AG08395 (cell line): ENCODE data around the gene STAT5A.
A peak's percentile ranks its signal among the peaks of the same experiment; 100 is the strongest.
"Not testable (repeated sequence)": the region's sequence is repeated elsewhere in the genome, so short reads cannot be mapped to it uniquely, and the experiment has no call there.

ENCODE experiments used
- DNase-seq: peaks from one replicate; pipeline ENCODE4 v3.0.0; 2012; ENCODE audit warnings: mixed read lengths, low spot score

Gene STAT5A

DNA sequence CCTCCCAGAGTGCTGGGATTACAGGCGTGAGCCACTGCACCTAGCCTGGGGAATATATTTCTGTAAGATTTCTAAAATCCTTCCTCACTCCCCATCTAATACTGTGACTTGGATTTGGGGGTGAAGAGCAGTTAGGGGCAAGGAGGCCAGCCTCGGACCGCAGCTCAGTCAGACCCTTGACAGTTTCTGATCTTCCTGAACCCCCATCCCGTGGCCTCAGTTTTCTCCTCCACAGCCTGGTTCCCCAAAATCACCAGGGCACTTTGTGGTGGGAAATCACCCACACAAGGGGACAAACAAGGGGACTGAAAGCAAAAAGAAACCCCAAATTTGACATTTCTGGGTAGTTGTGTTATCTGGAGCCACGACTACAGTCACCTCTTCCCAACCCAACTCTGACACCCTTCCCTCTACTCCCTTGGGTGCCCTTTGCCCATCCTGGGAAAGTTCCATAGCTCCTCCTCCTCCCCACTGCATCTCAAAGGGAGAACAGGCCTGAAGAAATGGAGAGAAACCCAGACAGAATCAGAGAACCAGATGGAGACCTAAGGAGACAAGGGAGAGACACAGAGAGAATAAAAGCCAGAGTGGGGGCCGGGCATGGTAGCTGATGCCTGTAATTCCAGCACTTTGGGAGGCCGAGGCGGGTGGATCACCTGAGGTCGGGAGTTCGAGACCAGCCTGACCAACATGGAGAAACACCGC, 2.8 kb upstream of the STAT5A start:
- no peak for DNase-seq

DNA sequence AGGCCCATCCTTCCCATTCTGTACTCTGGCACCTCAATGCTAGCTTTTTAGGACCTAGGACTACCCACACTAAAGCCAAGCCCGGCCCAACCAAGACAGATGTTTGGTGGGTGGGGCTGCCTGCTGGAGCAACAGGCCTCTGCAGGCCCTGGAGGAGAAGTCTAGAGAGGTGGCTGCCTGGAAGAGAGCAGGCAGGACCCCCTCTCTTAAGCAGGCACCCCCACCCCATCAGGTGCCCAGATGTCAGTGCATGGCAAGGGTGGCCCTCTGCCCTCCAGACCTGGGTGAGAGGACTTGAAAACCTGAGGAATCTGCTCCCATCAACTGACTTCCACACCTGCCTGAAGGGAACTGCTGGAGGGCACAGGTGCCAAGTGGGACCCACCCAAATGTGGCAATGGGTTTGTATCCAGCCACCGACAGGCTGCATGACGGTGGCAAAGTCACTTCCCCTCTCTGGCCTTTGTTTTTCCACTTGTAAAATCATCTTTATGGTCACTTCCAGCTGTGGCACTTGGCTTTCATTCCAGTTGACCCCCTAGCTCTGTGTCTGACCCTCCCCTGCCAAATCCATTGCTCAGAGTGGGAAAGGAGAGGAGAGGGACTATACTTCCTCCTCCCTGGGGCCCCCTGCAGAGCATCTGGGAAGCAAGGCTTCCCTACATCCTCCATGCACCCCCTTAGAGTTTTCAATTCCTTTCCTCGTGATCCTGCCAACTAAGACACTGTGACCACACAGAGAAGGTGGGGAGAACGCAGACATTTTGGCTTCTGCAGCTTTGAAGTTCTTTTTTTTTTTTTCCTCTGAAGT, 1.7 kb upstream of the STAT5A start:
- DNase-seq, result no peak

GRCh38 chr17:42287305-42287976, 857 bp upstream of the STAT5A start:
- DNase-seq, result peak; percentile 60

DNA sequence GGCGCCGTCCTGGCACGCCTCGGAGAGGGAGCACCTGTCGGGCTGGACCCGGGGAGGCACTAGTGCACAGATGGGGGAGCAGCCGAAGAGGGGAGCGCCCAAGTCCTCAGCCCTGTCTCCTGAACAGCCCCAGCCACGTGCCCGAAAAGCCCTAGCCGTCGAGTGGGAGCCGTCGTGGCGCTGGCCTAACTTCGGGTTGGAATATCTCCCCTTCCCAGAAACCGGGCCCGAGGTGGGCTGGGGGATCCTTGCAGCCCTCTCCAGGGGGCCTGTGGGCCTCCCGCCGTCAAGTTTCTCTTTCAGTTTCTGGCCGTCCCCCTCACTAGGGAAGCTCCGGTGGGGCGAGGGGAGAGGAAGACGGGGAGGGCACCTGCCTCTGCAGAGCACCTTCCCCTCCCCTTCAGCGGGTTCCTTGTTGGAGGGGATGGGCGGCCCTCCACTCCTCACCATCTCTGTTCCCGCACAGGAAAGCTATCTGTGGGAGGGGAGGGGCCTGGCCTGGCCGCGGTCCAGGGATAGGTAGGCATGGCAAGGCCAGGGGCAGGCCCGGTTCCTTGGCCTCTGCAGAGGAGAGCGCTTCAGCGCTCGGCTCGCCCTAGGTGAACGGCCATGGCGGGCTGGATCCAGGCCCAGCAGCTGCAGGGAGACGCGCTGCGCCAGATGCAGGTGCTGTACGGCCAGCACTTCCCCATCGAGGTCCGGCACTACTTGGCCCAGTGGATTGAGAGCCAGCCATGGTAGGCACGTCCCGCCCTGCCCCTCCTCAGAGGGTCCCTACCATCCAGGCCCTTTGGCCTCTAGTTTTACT, 709 bp downstream of the STAT5A start:
- DNase-seq, result no peak

DNA sequence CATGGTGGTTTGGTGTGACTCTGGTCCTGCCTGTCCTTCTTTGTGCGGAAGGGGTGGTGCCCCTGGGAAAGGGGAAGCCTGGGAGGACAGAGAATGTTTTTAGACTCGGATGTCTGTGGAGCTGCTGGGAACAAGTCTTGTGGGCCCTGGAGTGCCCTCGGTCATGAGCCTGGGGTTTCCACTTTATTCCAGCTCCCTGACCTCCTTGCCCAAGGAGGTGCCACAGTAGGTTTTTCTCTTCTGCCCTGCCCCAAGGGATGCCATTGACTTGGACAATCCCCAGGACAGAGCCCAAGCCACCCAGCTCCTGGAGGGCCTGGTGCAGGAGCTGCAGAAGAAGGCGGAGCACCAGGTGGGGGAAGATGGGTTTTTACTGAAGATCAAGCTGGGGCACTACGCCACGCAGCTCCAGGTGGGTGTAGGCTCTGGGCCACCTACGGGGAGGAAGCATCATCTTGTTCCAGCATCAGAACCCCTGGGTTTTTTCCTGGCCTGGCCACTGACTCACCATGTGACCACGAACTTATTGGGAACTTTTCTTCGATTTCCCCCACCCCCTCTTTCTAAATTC, 1.4 kb downstream of the STAT5A start:
- no peak for DNase-seq

- DNase-seq, result no peak
Observed at GRCh38 chr17:42290577-42290976, 2.3 kb downstream of the STAT5A start.

DNA sequence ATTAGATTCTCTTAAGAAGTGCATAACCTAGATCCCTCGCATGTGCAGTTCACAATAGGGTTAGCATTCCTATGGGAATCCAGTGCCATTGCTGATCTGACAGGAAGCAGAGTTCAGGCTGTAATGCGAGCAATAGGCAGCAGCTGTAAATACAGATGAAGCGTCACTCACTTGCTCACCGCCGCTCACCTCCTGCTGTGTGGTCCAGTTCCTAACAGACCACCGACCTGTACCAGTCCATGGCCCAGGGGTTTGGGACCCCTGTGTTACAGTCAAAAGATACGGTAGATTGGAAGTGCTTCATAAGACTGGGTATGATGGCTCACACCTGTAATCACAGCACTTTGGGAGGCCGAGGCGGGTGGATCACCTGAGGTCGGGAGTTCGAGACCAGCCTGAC, 2.8 kb downstream of the STAT5A start:
- no peak for DNase-seq

- DNase-seq, result no peak
Observed at GRCh38 chr17:42294469-42295398, 6.4 kb downstream of the STAT5A start.

GRCh38 chr17:42296012-42296411, 7.7 kb downstream of the STAT5A start:
- no peak for DNase-seq

DNA sequence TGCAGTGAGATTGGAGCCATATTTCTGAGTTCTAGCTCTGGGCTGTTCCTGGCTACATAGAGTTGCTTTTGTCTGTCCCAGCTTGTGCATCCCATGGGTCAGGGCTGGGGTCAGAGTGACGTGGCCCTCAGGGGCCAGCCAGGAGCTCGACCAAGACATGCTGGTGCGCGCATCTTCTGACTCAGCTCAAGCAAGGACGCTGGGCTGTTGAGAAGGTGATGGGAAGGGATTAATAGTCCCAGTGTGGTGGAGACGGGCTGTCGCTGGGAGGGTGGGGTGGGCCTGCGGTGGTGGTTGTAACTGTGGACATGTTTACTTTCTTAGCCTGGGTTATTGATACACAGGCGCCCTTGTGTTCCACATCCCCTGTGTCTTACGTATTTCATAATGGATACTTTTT, 9.5 kb downstream of the STAT5A start:
- not testable (repeated sequence) for DNase-seq

- DNase-seq, result not testable (repeated sequence)
Observed at GRCh38 chr17:42299361-42299760, 11.1 kb downstream of the STAT5A start.

DNA sequence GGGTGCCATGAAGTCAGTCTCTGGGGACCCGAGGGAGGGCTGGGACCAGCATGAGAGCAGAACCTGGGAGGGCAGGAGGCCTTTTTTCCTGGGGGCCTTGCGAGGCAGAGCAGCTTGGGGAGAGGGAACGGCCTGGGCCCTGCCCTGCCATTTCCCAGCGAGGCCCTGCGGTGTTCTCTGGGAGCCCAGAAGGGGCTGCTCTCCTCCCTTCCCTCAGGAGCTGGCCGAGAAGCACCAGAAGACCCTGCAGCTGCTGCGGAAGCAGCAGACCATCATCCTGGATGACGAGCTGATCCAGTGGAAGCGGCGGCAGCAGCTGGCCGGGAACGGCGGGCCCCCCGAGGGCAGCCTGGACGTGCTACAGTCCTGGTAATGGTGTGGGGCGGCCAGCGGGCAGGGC, 11.6 kb downstream of the STAT5A start:
- DNase-seq, result not testable (repeated sequence)

- no peak for DNase-seq
Observed at GRCh38 chr17:42301022-42301421, 12.7 kb downstream of the STAT5A start.

GRCh38 chr17:42303694-42304093, 15.4 kb downstream of the STAT5A start:
- no peak for DNase-seq

DNA sequence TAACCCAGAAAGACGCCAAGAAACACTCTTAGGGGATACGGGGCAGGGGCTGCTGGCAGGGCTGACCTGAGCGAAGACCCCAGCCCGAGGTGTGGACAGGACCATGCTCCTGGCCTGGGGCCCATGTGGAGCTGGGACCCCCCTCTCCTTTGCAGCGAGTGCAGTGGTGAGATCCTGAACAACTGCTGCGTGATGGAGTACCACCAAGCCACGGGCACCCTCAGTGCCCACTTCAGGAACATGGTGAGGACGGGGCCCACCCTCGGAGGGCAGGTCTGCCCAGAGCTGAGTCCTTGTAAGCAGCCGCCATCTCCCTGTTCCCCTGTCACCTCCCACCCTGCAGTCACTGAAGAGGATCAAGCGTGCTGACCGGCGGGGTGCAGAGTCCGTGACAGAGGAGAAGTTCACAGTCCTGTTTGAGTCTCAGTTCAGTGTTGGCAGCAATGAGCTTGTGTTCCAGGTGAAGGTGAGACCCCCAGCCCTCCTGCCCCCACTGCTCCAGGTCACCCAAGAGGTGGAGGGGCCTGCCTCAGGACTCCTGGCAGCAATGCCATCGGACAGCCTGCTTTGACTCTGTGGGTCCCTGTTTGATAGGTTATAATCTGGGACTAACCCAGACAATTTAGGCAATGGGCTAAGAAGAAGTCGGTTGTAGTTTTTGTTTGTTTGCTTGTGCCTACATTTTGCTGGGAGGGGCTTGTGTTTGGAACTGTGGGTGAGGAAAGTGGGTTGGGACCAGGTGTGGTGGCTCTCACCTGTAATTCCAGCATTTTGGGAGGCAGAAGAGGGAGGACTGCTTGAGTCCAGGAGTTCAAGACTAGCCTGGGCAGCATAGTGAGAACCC, 16.1 kb downstream of the STAT5A start:
- no peak for DNase-seq

- DNase-seq, result not testable (repeated sequence)
Observed at GRCh38 chr17:42305031-42305330, 16.7 kb downstream of the STAT5A start.

DNA sequence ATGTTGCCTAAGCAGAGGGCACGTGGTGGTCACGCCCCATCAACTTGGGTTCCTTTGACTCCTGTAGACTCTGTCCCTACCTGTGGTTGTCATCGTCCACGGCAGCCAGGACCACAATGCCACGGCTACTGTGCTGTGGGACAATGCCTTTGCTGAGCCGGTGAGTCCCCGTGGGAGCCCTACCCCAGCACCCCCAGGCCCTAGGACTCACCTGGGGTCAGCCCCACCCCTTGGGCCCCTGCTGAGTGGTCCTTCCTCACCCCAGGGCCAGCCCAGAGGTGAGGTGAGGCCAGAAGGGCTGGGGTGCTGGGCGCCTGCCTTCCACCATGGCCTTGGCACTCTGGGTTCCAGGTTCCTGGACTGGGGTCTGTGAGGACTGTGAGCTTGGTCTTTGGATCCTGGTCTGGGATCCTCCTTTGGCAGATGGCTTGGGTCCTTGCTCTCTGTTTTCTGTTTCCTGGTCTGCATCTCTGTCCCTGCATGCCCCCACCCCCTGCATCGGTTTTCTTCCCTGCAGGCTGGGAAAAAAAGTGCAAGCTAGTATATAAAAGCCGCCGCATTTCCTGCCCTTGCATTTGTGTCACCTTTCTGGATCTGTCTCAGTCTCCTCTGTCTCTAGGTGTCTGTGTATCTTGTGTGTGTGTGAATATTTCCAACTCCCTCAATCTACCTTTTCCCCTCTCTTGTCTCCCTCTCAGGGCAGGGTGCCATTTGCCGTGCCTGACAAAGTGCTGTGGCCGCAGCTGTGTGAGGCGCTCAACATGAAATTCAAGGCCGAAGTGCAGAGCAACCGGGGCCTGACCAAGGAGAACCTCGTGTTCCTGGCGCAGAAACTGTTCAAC, 17.5 kb downstream of the STAT5A start:
- no peak for DNase-seq

- DNase-seq, result no peak
Observed at GRCh38 chr17:42306385-42306667, 18.0 kb downstream of the STAT5A start.

GRCh38 chr17:42307362-42307927, 19.1 kb downstream of the STAT5A start:
- DNase-seq, result no peak
